Activated CD4-positive, alpha-beta T cell treated with anti-CD3 and anti-CD28 coated beads, Interleukin-2, amount 10 ng/mL, durations not matched to agents 24 days and 14 days (primary cell): ENCODE data around the gene CREB3L4. TPM values are rescaled to one million over a fixed set of nuclear protein-coding genes. Genes with fewer than 3 reads are reported as not detected.

ENCODE experiments used
- DNase-seq: peaks from one replicate; pipeline ENCODE4 v3.0.0; 2022
- H3K27ac Mint-ChIP-seq: one replicate; pipeline ENCODE4 v1.8.0; 2022; ENCODE audit warnings: mild to moderate bottlenecking, mixed read lengths
- H3K27me3 Mint-ChIP-seq: one replicate; pipeline ENCODE4 v1.8.0; 2022; ENCODE audit warnings: mixed read lengths
- H3K36me3 Mint-ChIP-seq: one replicate; pipeline ENCODE4 v1.8.0; 2022; ENCODE audit warnings: low read depth, mild to moderate bottlenecking, mixed read lengths
- H3K4me1 Mint-ChIP-seq: one replicate; pipeline ENCODE4 v1.8.0; 2021; ENCODE audit warnings: mixed read lengths
- H3K4me3 Mint-ChIP-seq: one replicate; pipeline ENCODE4 v1.8.0; 2022; ENCODE audit warnings: mild to moderate bottlenecking, moderate library complexity, mixed read lengths
- H3K9me3 Mint-ChIP-seq: one replicate; pipeline ENCODE4 v1.8.0; 2021; ENCODE audit warnings: mixed read lengths
- intact Hi-C: fragments of 100-400 bp; cut with micrococcal nuclease; formaldehyde crosslinking; loops from one replicate; pipeline ENCODE4 v1.15.1; 2023
- total RNA-seq: library from RNA; stranded (reverse); gene quantifications from 2 replicates; pipeline ENCODE4 v1.2.3, GENCODE V29; 2022

CREB3L4 gene, protein sequence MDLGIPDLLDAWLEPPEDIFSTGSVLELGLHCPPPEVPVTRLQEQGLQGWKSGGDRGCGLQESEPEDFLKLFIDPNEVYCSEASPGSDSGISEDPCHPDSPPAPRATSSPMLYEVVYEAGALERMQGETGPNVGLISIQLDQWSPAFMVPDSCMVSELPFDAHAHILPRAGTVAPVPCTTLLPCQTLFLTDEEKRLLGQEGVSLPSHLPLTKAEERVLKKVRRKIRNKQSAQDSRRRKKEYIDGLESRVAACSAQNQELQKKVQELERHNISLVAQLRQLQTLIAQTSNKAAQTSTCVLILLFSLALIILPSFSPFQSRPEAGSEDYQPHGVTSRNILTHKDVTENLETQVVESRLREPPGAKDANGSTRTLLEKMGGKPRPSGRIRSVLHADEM
- total RNA-seq: 8.3 and 9.7 TPM in 2 replicates

- H3K27me3 Mint-ChIP-seq: no peaks in the 10 kb centered on the region
- no peaks in the 10 kb centered on the region for H3K9me3 Mint-ChIP-seq
- peaks cover 48% of the 10 kb centered on the region for H3K4me1 Mint-ChIP-seq
- DNase-seq: peak; percentile 95
- intact Hi-C loops: loop anchor here (1.0 to 10.0 kb wide), 3 partner anchors 9 to 433 kb away; partner anchors contain the start of genes CRTC2, JTB and S100A6
- H3K4me3 Mint-ChIP-seq: peak within 1 kb of the TSS; percentile 92
- peaks cover 15% of the 10 kb centered on the region for H3K36me3 Mint-ChIP-seq
- H3K27ac Mint-ChIP-seq: peak within 1 kb of the TSS; percentile 98
Observed at GRCh38 chr1:153967107-153967999, at the start of gene CREB3L4. TSS of gene CREB3L4 (plus strand) at chr1:153967902. CDS start at chr1:153968526, 624 bp downstream.

GRCh38 chr1:153919876-153920852 lies 47.5 kb upstream of the CREB3L4 start:
- H3K4me1 Mint-ChIP-seq: peaks cover 43% of the 10 kb centered on the region
- H3K36me3 Mint-ChIP-seq: peaks cover 27% of the 10 kb centered on the region
- intact Hi-C loops: loop anchor here (1.0 to 5.0 kb wide), 3 partner anchors 33 to 123 kb away; no protein-coding TSS in a partner anchor

DNA sequence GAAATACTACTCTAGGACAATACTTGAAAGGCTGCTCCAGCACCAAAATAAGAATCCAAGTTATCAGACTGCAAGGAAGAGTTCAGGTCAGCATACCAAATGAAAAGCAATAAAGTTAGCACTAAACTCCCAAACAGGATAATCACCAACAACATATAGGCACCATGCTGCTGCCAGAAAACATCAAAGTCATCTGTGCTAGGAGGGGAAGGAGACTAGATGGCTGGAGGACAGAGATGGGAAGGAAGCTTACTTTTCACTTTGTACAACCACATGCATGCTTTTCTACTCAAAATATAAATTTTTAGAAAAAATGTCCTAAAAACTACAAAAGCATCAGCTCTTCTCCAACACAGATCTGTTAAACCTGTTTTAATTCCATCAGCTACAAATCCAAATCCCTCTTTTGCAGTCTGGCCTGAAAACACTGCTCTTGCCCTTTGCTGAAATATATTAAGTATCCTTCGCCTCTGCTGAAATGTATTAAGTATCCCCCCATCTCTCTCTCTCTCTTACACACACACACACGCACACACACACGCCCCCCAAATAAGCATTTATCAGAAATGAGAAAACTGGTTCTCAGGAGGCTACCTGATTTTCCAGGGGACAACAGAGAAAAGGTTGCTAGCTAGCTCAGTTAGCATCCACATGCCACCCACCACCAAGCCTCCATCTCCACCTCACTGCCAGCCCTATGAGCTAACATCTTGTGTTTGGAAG lies 46.5 kb upstream of the CREB3L4 start:
- Mint-ChIP-seq H3K4me1 (peaks cover 40% of the 10 kb centered on the region), H3K9me3 (no peaks in the 10 kb centered on the region), H3K4me3 (peak overlapping the region; percentile 86), H3K27me3 (peaks cover 2% of the 10 kb centered on the region), H3K27ac (peak overlapping the region; percentile 98), H3K36me3 (peaks cover 22% of the 10 kb centered on the region)
- DNase-seq: no peak
- intact Hi-C loops: loop anchor here (2.0 to 5.0 kb wide), 2 partner anchors 34 to 124 kb away; no protein-coding TSS in a partner anchor

More at GRCh38 chr1:153919876-153920852, 47.5 kb upstream of the CREB3L4 start:
- H3K27ac Mint-ChIP-seq: peak overlapping the region; percentile 98
- peaks cover 2% of the 10 kb centered on the region for H3K27me3 Mint-ChIP-seq
- DNase-seq: peak; percentile 79
- peak overlapping the region; percentile 86 for H3K4me3 Mint-ChIP-seq
- no peaks in the 10 kb centered on the region for H3K9me3 Mint-ChIP-seq

DNA sequence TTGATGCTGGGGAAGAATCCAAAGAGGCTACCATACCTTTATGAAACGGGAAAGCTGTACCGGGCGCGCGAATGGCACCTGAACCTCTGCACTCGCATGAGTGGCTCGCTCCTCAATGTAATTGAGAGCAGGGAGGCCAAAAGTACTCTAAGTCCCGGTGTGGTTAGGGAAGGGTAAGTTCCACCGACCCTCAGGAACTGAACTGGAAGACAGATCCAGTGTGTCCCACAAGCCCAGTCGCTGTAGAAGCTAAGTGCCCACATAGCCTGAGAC lies 46.0 kb upstream of the CREB3L4 start:
- H3K27me3 Mint-ChIP-seq: peaks cover 2% of the 10 kb centered on the region
- no peaks in the 10 kb centered on the region for H3K9me3 Mint-ChIP-seq
- peaks cover 39% of the 10 kb centered on the region for H3K4me1 Mint-ChIP-seq
- intact Hi-C loops: loop anchor here (2.0 to 5.0 kb wide), 5 partner anchors 34 to 261 kb away; partner anchors contain the start of gene RAB13
- peak overlapping the region; percentile 86 for H3K4me3 Mint-ChIP-seq
- DNase-seq: peak; percentile 75
- peaks cover 21% of the 10 kb centered on the region for H3K36me3 Mint-ChIP-seq
- peak overlapping the region; percentile 98 for H3K27ac Mint-ChIP-seq

- Mint-ChIP-seq H3K36me3 (peaks cover 21% of the 10 kb centered on the region), H3K9me3 (no peaks in the 10 kb centered on the region), H3K27ac (peak overlapping the region; percentile 98), H3K27me3 (peaks cover 2% of the 10 kb centered on the region), H3K4me3 (peak overlapping the region; percentile 86), H3K4me1 (peaks cover 39% of the 10 kb centered on the region)
- no peak for DNase-seq
- intact Hi-C loops: loop anchor here (2.0 to 5.0 kb wide), 4 partner anchors 35 to 260 kb away; partner anchors contain the start of gene RAB13
Observed at GRCh38 chr1:153922076-153922971, 45.4 kb upstream of the CREB3L4 start.

GRCh38 chr1:153922972-153923925 lies 44.5 kb upstream of the CREB3L4 start, which contains the start of gene GATAD2B:
TSS of gene GATAD2B (minus strand) at chr1:153922972. CDS start at chr1:153828347, 94,625 bp downstream.
- Mint-ChIP-seq H3K4me1 (peaks cover 36% of the 10 kb centered on the region), H3K27ac (peak within 1 kb of the TSS; percentile 98), H3K4me3 (peak within 1 kb of the TSS; percentile 86), H3K9me3 (no peaks in the 10 kb centered on the region), H3K36me3 (peaks cover 18% of the 10 kb centered on the region), H3K27me3 (peaks cover 2% of the 10 kb centered on the region)
- intact Hi-C loops: loop anchor here (1.0 to 5.0 kb wide), 8 partner anchors 23 to 260 kb away; partner anchors contain the start of genes CRTC2, DENND4B and RAB13
- peak; percentile 100 for DNase-seq

GRCh38 chr1:153926405-153926804 lies 41.3 kb upstream of the CREB3L4 start:
- H3K27me3 Mint-ChIP-seq: peaks cover 2% of the 10 kb centered on the region
- H3K27ac Mint-ChIP-seq: no peak overlapping the region
- no peaks in the 10 kb centered on the region for H3K9me3 Mint-ChIP-seq
- H3K4me3 Mint-ChIP-seq: no peak overlapping the region
- peaks cover 27% of the 10 kb centered on the region for H3K36me3 Mint-ChIP-seq
- intact Hi-C loops: no loop called here
- DNase-seq: no peak
- H3K4me1 Mint-ChIP-seq: peaks cover 16% of the 10 kb centered on the region

- Mint-ChIP-seq H3K36me3 (peaks cover 32% of the 10 kb centered on the region), H3K27me3 (no peaks in the 10 kb centered on the region), H3K4me1 (peaks cover 11% of the 10 kb centered on the region), H3K4me3 (no peak overlapping the region), H3K9me3 (no peaks in the 10 kb centered on the region), H3K27ac (peak overlapping the region; percentile 48)
- intact Hi-C loops: no loop called here
- DNase-seq: no peak
Observed at GRCh38 chr1:153928245-153928644, 39.5 kb upstream of the CREB3L4 start.

DNA sequence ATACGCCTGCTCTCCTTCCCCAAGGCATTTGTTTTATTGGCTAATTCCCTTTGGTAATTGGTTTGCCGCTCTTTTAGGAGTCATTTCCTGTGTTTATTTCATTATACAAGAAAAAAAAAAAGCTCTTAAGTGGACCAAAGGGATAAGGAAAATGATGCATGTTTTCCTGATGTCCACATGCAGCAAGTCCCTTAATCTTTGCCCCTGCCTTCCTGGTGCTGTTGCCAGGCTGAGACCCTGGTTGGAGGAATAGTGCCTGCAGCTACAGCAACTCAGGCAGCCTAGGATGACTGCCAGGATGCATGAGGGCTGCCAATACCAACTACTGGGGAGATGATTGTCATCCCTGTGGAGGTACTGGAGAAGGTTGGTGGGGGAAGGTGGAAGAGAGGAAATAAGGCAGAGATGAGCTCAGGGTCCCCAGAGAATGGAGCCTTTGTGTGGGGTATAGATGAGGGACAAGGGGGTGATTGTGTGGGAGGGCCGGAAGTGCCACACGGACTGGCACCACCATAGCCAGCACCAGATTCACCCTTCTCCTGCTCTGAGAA lies 38.8 kb upstream of the CREB3L4 start:
- Mint-ChIP-seq H3K4me3 (no peak overlapping the region), H3K9me3 (no peaks in the 10 kb centered on the region), H3K27me3 (no peaks in the 10 kb centered on the region), H3K36me3 (peaks cover 36% of the 10 kb centered on the region), H3K27ac (peak overlapping the region; percentile 53), H3K4me1 (peaks cover 9% of the 10 kb centered on the region)
- DNase-seq: no peak
- intact Hi-C loops: no loop called here

DNA sequence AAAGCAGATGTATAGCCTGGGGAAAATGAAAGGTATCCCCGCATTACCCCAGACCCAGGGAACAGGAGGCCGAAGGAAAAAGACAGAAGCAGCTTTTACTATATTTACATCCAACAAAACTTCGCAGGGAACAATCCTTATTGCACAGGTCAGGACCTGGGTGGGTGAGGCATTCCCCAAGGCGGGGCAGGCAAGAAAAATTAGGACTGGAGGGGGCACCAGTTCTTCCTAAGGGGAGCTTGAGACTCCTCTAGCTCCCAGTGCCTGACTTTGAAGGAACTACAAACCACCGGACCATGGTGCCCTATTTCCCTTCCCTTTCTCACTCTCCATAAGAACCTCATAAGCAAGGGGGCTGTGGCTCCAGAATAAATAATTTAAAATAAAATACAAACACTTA lies 38.3 kb upstream of the CREB3L4 start:
- DNase-seq: no peak

More for the DNA sequence above, 38.3 kb upstream of the CREB3L4 start:
- H3K4me1 Mint-ChIP-seq: peaks cover 9% of the 10 kb centered on the region
- peak overlapping the region; percentile 53 for H3K27ac Mint-ChIP-seq
- no peaks in the 10 kb centered on the region for H3K9me3 Mint-ChIP-seq
- H3K4me3 Mint-ChIP-seq: no peak overlapping the region
- H3K36me3 Mint-ChIP-seq: peaks cover 42% of the 10 kb centered on the region
- intact Hi-C loops: no loop called here
- no peaks in the 10 kb centered on the region for H3K27me3 Mint-ChIP-seq
